Measurements from ENCODE around the gene TSKU. TPM values are rescaled to one million over a fixed set of nuclear protein-coding genes. Genes with fewer than 3 reads are reported as not detected.

Gene TSKU
- total RNA-seq, 4 donors from 2014 or later: 19.1 to 60.6 (median 47.1) TPM

GRCh38 chr11:76785513-76785912 lies 2.4 kb downstream of the TSKU start:
- Histone ChIP-seq H3K4me1 (peaks cover 34 to 74% (median 64%) of the 10 kb centered on the region in 4 donors), H3K27ac (replicated peaks in 1 of 4) (peak overlapping the region in 2 of 4 donors; percentile 25 to 94), H3K4me3 (peak overlapping the region; percentile 81 to 92 (median 82)), H3K36me3 (no peaks in the 10 kb centered on the region), H3K27me3 (no peaks in the 10 kb centered on the region), H3K9me3 (no peaks in the 10 kb centered on the region)
- intact Hi-C loops (cut with DNase I): no loop called here
- DNase-seq (ENCODE audit: extremely low spot score): no peak
- no peak for TF ChIP-seq EP300 (IDR thresholded peaks at IDR 0.05)
- no peak for TF ChIP-seq POLR2AphosphoS5 (IDR thresholded peaks at IDR 0.05)
- TF ChIP-seq POLR2A (IDR thresholded peaks at IDR 0.05; ENCODE audit: low read depth): no peak
- TF ChIP-seq CTCF (IDR thresholded peaks at IDR 0.05): no peak
- 87% methylated on average over 6 of the region's 6 CpGs for WGBS

DNA sequence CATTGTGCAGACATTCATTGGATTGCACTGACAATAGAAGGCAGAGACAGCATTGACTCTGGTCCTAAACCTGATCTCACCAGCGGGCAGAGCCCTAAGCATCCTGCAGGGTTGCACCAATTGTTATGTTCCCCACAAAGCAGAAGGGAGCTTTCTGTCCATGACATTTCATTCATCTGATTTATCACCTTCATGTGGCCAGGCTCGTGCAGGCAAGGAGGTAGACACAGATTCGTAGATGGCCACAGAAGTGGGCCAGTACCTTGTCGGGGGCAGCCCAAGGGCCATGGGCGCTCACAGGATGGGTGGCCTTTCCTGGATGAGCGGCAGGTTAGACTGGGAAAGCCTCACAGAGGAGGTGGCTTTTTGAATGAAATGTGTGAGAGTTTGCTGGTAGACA lies 2.9 kb downstream of the TSKU start:
- no peaks in the 10 kb centered on the region for H3K36me3 ChIP-seq
- 85% methylated on average over 6 of the region's 6 CpGs for WGBS
- H3K9me3 ChIP-seq: no peaks in the 10 kb centered on the region
- no peak for TF ChIP-seq POLR2A (IDR thresholded peaks at IDR 0.05; ENCODE audit: low read depth)
- no peak for TF ChIP-seq EP300 (IDR thresholded peaks at IDR 0.05)
- no peak for TF ChIP-seq POLR2AphosphoS5 (IDR thresholded peaks at IDR 0.05)
- no peak for TF ChIP-seq CTCF (IDR thresholded peaks at IDR 0.05)
- H3K4me1 ChIP-seq: peaks cover 31 to 69% (median 62%) of the 10 kb centered on the region in 4 donors
- DNase-seq (ENCODE audit: extremely low spot score): no peak
- H3K4me3 ChIP-seq: peak overlapping the region in 3 of 4 donors; percentile 81 to 92 (median 82)
- no peaks in the 10 kb centered on the region for H3K27me3 ChIP-seq
- intact Hi-C loops (cut with DNase I): no loop called here
- no peak overlapping the region for H3K27ac ChIP-seq (replicated peaks in 1 of 4)

GRCh38 chr11:76786441-76787014 lies 3.4 kb downstream of the TSKU start:
- intact Hi-C loops (cut with DNase I): no loop called here

GRCh38 chr11:76787271-76787670 lies 4.1 kb downstream of the TSKU start:
- TF ChIP-seq EP300 (IDR thresholded peaks at IDR 0.05) (no peak), POLR2AphosphoS5 (IDR thresholded peaks at IDR 0.05) (no peak), CTCF (IDR thresholded peaks at IDR 0.05) (no peak), POLR2A (IDR thresholded peaks at IDR 0.05; ENCODE audit: low read depth) (no peak)
- intact Hi-C loops (cut with DNase I): no loop called here
- Histone ChIP-seq H3K36me3 (no peaks in the 10 kb centered on the region), H3K4me3 (peak overlapping the region in 2 of 4 donors; percentile 10 to 16), H3K27me3 (no peaks in the 10 kb centered on the region), H3K27ac (replicated peaks in 1 of 4) (peak overlapping the region in 2 of 4 donors; percentile 17 to 42), H3K9me3 (no peaks in the 10 kb centered on the region), H3K4me1 (peaks cover 19 to 61% (median 53%) of the 10 kb centered on the region in 4 donors)
- DNase-seq (ENCODE audit: extremely low spot score): no peak
- WGBS: 94% methylated on average over 4 of the region's 4 CpGs

More at GRCh38 chr11:76786441-76787014, 3.4 kb downstream of the TSKU start:
- DNase-seq (ENCODE audit: extremely low spot score): no peak
- Histone ChIP-seq H3K9me3 (no peaks in the 10 kb centered on the region), H3K4me1 (peaks cover 27 to 64% (median 57%) of the 10 kb centered on the region in 4 donors), H3K36me3 (no peaks in the 10 kb centered on the region), H3K27me3 (no peaks in the 10 kb centered on the region), H3K4me3 (peak overlapping the region in 3 of 4 donors; percentile 3 to 82 (median 81)), H3K27ac (replicated peaks in 1 of 4) (peak overlapping the region in 2 of 4 donors; percentile 17 to 42)
- 73% methylated on average over 3 of the region's 4 CpGs for WGBS
- TF ChIP-seq EP300 (IDR thresholded peaks at IDR 0.05): no peak
- TF ChIP-seq POLR2A (IDR thresholded peaks at IDR 0.05; ENCODE audit: low read depth): no peak
- no peak for TF ChIP-seq CTCF (IDR thresholded peaks at IDR 0.05)
- TF ChIP-seq POLR2AphosphoS5 (IDR thresholded peaks at IDR 0.05): no peak
